ENCODE results near the gene CCDC85C. TPM values are rescaled to one million over a fixed set of nuclear protein-coding genes. Genes with fewer than 3 reads are reported as not detected.

Gene CCDC85C
- total and polyA plus RNA-seq, 2 experiments from 2014 or later = 4.5 to 24.9 TPM

GRCh38 chr14:99593971-99594841 lies 9.8 kb downstream of the CCDC85C start:
- Histone ChIP-seq H3K27me3 (ENCODE audit: insufficient read depth) (no peaks in the 10 kb centered on the region), H3K79me2 (replicated peaks; ENCODE audit: insufficient read depth) (peaks cover 81% of the 10 kb centered on the region), H4K20me1 (replicated peaks; ENCODE audit: insufficient read depth) (peaks cover 8% of the 10 kb centered on the region; the same call in 1 of the 2 replicates), H3K4me3 (no peak overlapping the region), H3K9me2 (ENCODE audit: insufficient read depth) (no peaks in the 10 kb centered on the region), H3K4me2 (no peak overlapping the region), H2AFZ (no peak overlapping the region), H3K36me3 (ENCODE audit: insufficient read depth) (no peaks in the 10 kb centered on the region), H3K4me1 (ENCODE audit: insufficient read depth) (peaks cover 20% of the 10 kb centered on the region), H3K27ac (ENCODE audit: low read depth) (no peak overlapping the region), H3F3A (replicated peaks; ENCODE audit: low read depth) (0 out of 2 replicates have a peak, but pooled peaks cover 4% of the 10 kb centered on the region)
- no peak for ATAC-seq
- H3K27me3 Mint-ChIP-seq (ENCODE audit: insufficient read depth, low read depth, poor library complexity) = peaks cover 14% of the 10 kb centered on the region
- no peak overlapping the region for H3K4me3 Mint-ChIP-seq
- H3K9me3 Mint-ChIP-seq = no peaks in the 10 kb centered on the region
- H3K36me3 Mint-ChIP-seq (ENCODE audit: low read depth) = no peaks in the 10 kb centered on the region
- peaks cover 33% of the 10 kb centered on the region for H3K4me1 Mint-ChIP-seq
- H3K27ac Mint-ChIP-seq = no peak overlapping the region
- no peak for TF ChIP-seq POLR2AphosphoS5 (IDR thresholded peaks at IDR 0.05; ENCODE audit: low read depth)
- TF ChIP-seq, protein P1, sequence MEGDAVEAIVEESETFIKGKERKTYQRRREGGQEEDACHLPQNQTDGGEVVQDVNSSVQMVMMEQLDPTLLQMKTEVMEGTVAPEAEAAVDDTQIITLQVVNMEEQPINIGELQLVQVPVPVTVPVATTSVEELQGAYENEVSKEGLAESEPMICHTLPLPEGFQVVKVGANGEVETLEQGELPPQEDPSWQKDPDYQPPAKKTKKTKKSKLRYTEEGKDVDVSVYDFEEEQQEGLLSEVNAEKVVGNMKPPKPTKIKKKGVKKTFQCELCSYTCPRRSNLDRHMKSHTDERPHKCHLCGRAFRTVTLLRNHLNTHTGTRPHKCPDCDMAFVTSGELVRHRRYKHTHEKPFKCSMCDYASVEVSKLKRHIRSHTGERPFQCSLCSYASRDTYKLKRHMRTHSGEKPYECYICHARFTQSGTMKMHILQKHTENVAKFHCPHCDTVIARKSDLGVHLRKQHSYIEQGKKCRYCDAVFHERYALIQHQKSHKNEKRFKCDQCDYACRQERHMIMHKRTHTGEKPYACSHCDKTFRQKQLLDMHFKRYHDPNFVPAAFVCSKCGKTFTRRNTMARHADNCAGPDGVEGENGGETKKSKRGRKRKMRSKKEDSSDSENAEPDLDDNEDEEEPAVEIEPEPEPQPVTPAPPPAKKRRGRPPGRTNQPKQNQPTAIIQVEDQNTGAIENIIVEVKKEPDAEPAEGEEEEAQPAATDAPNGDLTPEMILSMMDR (conservative IDR thresholded peaks at IDR 0.05; ENCODE audit: low read depth in 2 of 2) = peak; percentile 12 to 29; a peak in 2 of 4 replicates
- no peak for DNase-seq (ENCODE audit: low spot score)

GRCh38 chr14:99592933-99593753 lies 10.9 kb downstream of the CCDC85C start:
- Histone ChIP-seq H3K9me2 (ENCODE audit: insufficient read depth) (no peaks in the 10 kb centered on the region), H3K4me1 (ENCODE audit: insufficient read depth) (peaks cover 20% of the 10 kb centered on the region), H3K4me3 (no peak overlapping the region), H3K79me2 (replicated peaks; ENCODE audit: insufficient read depth) (peaks cover 74% of the 10 kb centered on the region), H3F3A (replicated peaks; ENCODE audit: low read depth) (0 out of 2 replicates have a peak, but pooled peaks cover 4% of the 10 kb centered on the region), H3K36me3 (ENCODE audit: insufficient read depth) (no peaks in the 10 kb centered on the region), H3K27me3 (ENCODE audit: insufficient read depth) (no peaks in the 10 kb centered on the region), H3K27ac (ENCODE audit: low read depth) (no peak overlapping the region), H4K20me1 (replicated peaks; ENCODE audit: insufficient read depth) (peaks cover 12% of the 10 kb centered on the region; the same call in 1 of the 2 replicates), H3K4me2 (peak overlapping the region; percentile 48; the same call in 1 of the 2 replicates), H2AFZ (no peak overlapping the region)
- H3K4me1 Mint-ChIP-seq = peaks cover 34% of the 10 kb centered on the region
- no peaks in the 10 kb centered on the region; the same call in 2 of the 3 replicates for H3K36me3 Mint-ChIP-seq (ENCODE audit: low read depth)
- H3K27ac Mint-ChIP-seq = no peak overlapping the region
- no peaks in the 10 kb centered on the region for H3K9me3 Mint-ChIP-seq
- DNase-seq (ENCODE audit: low spot score) (no peak), ATAC-seq (peak; percentile 52)
- no peak overlapping the region for H3K4me3 Mint-ChIP-seq
- peaks cover 16% of the 10 kb centered on the region for H3K27me3 Mint-ChIP-seq (ENCODE audit: insufficient read depth, low read depth, poor library complexity)
- TF ChIP-seq NANOG (IDR thresholded peaks at IDR 0.05; ENCODE audit: borderline replicate concordance) = no peak
- TF ChIP-seq EZH2 (IDR thresholded peaks at IDR 0.05; ENCODE audit: low read depth, unreplicated experiment) = no peak
- TF ChIP-seq JUNB (IDR thresholded peaks at IDR 0.05; ENCODE audit: unreplicated experiment) = no peak
- no peak for TF ChIP-seq STAT1 (IDR thresholded peaks at IDR 0.05; ENCODE audit: unreplicated experiment)
- no peak for TF ChIP-seq ZNF462 (CRISPR knock-in tag; IDR thresholded peaks at IDR 0.05)
- TF ChIP-seq, protein P1 (conservative IDR thresholded peaks at IDR 0.05; ENCODE audit: low read depth in 2 of 2) = no peak
- no peak for TF ChIP-seq ZNF331 (CRISPR knock-in tag; IDR thresholded peaks at IDR 0.05; ENCODE audit: low read depth)
- no peak for TF ChIP-seq POLR2AphosphoS5 (IDR thresholded peaks at IDR 0.05; ENCODE audit: low read depth)
